WI38 (cell line): Measurements from ENCODE around the gene HNRNPH1.
A peak's percentile ranks its signal among the peaks of the same experiment; 100 is the strongest.
"Not testable (repeated sequence)": the region's sequence is repeated elsewhere in the genome, so short reads cannot be mapped to it uniquely, and the experiment has no call there.

Source experiments
- H3K4me3 ChIP-seq: 2 replicates; pipeline ENCODE4 v1.5.1; 2011; ENCODE audit warnings: low read depth, mild to moderate bottlenecking, control low read depth, low read length
- TF ChIP-seq, protein P1 (sequence below): IDR thresholded peaks from 2 replicates; pipeline ENCODE4 v1.5.1; 2012; ENCODE audit warnings: low read depth, mild to moderate bottlenecking, control low read depth, low read length

HNRNPH1 gene

DNA sequence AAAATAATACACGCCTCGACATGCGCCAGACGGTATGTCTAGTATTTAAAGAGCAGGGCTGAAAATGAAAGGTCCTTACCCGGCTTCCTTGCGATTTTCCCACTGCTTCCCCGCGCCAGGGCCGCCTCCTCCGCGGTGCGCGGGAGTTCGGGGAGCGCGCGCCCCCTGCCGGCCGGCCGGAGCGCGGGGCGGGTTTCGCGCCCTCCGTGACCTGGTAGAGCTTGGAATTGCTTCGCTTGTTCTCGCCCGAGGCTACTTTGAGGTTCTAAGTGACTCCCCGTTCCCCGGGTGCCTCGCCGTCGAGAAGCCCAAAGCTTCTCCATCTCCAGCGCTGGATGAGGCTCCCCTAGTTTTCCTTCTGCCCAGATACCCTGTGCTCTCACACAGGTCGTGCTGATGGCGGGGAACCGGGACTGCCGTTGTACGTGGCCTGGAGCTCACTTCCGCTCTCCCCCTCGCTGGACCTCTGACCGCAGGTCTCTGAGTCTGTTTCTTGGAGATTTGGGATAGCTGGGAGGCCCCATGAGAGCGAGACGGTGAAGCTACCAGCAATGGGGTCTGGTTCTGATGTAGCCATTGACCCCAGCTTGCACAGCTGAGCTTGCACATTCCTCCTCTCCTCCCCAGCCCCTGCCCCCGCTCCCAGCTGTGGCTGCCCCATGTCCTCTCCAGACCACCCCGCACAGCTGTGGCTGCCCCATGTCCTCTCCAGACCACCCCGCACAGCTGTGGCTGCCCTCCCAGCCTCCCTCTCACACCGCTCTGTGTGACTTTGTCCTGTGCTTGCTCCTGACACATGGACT lies 11.1 kb upstream of the HNRNPH1 start:
- not testable (repeated sequence) for H3K4me3 ChIP-seq

DNA sequence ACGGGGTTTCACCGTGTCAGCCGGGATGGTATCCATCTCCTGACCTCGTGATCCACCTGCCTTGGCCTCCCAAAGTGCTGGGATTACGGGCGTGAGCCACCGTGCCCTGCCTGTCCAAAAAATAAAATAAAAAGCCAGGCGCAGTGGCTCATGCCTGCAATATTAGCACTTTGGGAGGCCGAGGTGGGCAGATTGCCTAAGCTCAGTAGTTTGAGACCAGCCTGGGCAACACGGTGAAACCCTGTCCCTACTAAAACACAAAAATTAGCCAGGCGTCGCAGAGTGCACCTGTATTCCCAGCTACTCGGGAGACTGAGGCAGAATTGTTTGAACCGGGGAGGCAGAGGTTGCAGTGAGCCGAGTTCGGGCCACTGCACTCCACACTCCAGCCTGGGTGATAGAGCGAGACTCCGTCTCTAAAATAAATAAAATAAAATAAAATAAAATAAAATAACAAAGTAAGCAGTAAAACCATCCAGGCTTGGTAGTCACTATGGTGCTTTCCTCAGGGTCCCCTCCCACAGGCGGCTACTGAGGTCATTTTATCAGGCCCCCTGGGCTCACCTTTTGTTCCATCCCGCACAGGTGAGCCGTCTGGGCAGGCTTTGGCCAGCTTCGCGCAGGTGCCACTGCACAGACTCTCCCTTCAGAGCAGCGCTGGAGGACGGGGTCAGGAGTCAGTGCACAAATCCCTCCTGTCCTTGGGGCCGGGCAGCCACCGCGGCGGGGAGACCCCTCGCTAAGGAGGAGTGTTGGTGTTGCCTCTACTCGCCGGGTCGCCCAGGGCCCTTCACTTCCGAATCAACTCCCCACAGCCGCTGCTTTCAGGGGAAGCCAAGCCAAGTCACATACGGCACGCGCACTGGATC lies 10.3 kb upstream of the HNRNPH1 start:
- H3K4me3 ChIP-seq: peak overlapping the region; percentile 45

DNA sequence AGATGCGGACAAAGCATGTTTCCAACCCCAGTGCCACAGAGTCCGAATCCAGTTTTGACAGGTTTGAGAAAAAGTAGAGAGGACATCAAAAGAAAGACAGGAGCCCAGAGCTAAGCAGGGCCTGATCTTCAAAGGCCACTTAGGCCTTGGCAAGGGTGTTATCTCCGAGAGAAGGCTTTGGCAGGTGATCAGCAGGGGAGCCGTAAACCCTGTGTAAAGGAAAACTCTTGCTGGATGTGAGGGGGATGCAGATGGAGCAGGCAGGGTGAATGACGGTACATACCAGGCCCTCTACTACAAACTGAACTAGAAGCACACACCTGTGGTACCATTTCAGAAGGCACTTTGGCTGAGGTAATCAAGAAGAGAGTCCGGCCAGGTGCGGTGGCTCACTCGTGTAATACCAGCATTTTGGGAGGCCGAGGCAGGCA lies 1.4 kb upstream of the HNRNPH1 start:
- TF ChIP-seq, protein P1, sequence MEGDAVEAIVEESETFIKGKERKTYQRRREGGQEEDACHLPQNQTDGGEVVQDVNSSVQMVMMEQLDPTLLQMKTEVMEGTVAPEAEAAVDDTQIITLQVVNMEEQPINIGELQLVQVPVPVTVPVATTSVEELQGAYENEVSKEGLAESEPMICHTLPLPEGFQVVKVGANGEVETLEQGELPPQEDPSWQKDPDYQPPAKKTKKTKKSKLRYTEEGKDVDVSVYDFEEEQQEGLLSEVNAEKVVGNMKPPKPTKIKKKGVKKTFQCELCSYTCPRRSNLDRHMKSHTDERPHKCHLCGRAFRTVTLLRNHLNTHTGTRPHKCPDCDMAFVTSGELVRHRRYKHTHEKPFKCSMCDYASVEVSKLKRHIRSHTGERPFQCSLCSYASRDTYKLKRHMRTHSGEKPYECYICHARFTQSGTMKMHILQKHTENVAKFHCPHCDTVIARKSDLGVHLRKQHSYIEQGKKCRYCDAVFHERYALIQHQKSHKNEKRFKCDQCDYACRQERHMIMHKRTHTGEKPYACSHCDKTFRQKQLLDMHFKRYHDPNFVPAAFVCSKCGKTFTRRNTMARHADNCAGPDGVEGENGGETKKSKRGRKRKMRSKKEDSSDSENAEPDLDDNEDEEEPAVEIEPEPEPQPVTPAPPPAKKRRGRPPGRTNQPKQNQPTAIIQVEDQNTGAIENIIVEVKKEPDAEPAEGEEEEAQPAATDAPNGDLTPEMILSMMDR: no peak
- H3K4me3 ChIP-seq: no peak overlapping the region

DNA sequence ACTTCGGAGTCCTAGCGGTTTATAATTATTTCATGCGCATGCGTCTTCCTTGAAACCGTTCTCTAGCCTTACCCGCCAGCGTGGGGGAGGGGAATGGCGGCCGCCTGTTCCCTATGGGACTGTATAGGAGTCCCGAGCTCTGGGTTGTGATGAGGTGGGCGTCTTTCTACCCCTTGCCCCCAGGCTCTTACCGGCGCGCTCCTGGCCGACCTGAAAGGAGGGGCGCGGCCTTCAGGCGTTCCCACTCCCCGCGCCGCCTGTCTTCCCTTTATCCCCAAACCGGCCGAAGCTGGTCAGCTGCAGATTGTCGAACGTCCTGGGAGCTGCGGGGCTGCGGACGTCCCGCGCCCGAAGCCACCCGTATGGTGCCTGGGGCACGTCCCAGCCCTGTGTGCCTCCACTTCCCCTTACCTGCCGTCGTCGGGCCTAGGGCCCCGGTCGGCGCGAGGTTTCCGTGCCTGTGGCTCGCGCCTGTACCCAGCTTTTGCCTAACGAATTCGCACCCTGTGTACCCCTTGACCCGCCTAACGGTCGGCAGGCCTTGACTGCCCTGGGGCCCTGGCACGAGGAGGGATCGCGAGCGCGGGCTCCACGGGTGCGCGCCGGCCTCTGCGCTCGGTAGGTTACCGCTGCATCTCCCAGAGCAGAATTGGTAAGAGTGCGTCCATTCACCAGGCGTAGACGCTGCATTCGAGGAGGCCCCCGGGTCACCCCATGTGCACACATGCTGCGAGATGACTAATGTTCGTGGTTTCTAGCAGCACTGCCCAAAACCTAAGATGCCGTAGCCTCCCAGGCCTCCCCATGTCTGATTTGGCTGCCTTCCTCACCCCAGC lies 653 bp upstream of the HNRNPH1 start:
- TF ChIP-seq, protein P1: no peak
- peak overlapping the region; percentile 57 for H3K4me3 ChIP-seq

- H3K4me3 ChIP-seq: peak overlapping the region; percentile 80
- TF ChIP-seq, protein P1: no peak
Observed at GRCh38 chr5:179621551-179622214, 1.8 kb downstream of the HNRNPH1 start.

GRCh38 chr5:179620703-179621350 lies 2.6 kb downstream of the HNRNPH1 start:
- H3K4me3 ChIP-seq: peak overlapping the region; percentile 80
- TF ChIP-seq, protein P1: no peak

GRCh38 chr5:179620293-179620692 lies 3.2 kb downstream of the HNRNPH1 start:
- TF ChIP-seq, protein P1: no peak
- peak overlapping the region; percentile 80 for H3K4me3 ChIP-seq
